HG03432 (cell line): ENCODE results near the gene HOTAIR.

Source experiments
- ATAC-seq: cut with Tn5 transposase; IDR thresholded peaks from one replicate; pipeline ENCODE4 v1.9.1; 2021; ENCODE audit warnings: mild to moderate bottlenecking, moderate library complexity; ENCODE audit not compliant: unreplicated experiment

The HOTAIR gene

GRCh38 chr12:54000116-54001114, 25.7 kb upstream of the HOTAIR start, which contains the start of gene HOXC9:
Gene HOXC9 (plus strand): TSS chr12:54000161. CDS start chr12:54000189, 28 bp downstream.
- ATAC-seq, result no peak

DNA sequence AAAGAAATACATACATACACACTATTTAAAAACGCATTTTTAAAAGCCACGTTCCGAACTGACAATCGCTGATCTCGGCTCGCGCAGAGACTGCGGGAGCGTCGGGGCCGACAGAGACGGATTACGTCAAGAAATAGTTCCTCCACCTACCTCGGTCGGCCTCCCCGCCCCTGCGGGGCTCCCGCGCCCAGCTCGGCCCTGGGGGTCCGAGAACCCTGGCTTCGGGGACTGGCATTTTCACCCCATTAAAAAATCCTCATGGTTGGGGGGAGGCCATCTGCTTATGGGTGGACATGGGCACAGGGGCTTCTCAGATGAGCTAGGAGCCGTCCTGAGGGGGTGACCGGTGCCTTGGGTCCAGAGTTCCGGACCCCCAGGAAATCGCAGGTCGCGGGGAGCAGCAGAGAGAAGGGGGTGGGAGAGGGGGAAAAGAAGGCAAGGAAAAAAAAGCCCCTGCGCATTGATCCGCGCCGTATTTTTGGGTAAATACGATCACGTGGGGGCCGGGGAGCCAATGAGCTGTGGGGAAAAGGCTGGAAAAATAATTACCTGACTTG, 24.9 kb upstream of the HOTAIR start:
- ATAC-seq, result no peak

DNA sequence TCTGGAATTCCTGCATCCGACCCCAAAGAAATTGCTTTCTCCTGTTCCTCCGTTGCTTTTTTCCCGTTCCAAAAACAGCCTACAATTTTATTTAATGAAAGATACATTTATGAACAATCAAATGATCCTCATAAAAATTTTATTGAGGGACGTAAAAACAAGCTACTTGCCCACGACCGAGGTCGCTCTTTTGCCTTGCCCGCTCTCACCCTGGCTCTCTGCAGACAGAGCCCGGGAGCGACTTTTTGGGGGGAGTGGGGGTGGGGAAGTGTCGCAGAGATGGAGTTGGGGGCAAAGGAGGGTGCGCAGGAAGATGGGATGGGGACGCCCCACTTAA, 24.1 kb upstream of the HOTAIR start:
- ATAC-seq, result no peak

DNA sequence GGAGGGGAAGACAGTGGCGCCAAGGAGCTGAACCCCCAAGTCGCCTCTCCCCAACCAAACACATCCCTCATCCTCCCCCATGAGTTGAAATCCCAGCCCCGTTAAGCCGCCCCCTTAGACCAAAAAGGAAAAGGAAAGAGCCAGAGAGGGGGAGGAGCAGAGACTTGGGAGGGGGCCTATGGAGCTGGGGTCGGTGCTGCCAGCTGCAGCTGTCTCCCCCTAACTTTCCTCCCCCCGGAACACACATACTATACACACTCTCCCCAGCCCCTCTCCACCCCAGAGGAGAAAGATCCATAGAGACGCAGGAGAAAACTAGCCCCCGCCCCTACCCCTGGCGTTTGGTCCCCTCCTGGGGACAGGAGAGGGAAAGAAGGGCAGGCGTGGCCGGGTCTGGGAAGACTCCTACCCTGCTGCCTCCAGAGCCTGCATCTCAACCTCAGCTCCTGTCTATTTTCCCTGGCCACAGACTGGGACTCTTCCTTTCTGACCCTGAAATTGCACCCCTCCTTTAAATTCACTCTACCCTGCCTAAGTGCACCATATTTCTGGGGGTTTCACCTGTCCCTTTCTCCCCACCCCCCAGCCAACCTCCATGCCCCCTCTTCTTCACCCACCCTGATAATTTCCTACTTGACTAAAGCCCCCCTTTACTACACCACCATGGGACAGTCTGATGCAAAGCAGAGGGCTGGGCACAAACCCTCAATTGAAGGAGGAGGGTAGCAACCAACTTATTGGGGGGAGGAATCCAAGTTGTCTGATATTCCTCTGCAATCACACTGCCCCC, 23.6 kb upstream of the HOTAIR start:
- no peak for ATAC-seq

DNA sequence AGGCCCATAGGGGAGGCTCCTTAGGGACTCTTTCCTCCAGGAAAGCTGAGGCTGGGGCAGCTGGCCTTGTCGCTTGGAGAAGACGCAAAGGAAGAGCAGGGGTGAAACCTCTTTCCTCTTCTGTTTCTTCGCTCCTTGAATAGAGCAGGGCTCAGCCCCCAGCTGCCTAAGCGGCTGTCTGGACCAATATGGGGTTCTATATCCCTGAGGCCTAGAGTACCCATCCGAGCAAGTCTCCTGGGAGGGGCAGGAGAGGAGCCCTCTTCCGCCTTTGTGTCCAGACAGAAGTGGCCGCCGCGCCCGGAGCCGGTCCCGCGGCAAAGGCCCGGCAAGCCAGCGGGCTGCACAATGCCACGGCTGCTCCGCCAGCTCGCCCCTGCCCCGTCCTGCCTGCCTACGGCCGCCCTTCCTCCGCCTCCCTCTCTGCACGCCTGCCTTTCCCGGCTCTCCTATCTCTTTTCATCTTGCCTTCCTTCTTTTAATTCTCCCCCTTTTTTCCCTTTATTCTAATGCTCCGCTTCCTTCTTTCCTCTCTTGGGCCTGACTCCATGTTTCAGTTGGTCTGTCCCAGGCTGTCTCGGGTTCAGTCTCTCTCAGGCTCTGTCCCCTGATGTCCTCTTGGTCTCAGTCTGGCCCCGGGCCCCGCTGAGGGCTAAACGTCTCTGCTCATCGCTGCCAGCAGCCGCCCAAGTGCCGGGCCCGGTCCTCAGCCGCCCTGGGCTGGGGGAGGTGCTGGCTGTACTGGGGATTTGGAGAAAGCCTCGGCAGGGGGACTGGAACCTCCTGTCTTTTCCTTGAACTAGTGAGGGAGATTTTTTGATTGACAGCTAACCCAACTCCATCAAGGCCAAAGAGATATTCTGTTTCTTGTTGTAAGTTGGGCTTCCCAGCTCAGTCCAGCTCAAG, 22.7 kb upstream of the HOTAIR start:
- ATAC-seq, result no peak

DNA sequence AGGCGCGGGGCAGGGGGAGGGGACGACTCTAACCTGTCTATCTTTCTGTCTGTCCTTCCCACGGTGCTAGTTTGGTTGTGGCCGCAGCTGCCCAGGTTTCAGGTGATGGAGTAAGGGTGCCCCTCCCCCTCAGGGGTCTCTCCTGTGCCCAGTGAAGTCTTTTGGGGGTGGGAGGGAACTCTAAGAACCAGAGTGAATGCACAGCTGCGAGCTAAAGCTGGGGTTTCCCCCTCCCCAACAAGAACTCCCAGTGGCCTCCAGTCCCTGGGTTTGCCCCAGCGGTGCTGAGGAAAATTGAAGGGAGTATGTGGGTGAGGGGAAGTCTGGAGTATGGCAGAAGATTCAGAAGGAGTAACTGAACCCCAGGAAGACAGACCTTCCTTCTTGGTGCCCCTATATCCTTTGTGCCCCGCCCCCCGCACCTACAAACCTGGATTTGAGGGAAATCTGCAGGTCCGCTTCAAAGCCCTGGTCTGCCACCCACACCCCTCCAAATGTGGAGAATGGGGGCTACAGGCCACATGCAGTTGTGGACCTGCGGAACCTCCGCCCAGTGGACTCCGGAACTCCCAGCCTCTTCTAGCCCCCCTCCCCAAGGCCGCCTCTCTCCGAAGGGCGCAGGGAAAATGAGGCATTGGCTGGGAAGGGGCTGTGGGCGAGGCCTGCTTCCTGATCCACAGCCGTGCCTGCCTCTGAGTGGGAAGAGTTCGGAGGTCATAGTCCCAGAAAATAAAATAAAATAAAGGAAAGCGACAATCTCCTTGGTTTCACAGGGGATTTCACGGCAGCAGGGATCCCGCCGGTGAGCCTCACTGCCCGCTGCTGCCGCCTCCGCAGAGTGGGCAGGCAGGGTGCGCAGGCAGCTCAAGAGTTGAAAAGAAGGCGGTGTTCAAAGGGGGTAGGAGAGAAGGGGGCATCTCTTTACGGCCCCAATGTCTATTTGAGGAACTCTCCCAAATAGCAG, 21.8 kb upstream of the HOTAIR start:
- no peak for ATAC-seq

DNA sequence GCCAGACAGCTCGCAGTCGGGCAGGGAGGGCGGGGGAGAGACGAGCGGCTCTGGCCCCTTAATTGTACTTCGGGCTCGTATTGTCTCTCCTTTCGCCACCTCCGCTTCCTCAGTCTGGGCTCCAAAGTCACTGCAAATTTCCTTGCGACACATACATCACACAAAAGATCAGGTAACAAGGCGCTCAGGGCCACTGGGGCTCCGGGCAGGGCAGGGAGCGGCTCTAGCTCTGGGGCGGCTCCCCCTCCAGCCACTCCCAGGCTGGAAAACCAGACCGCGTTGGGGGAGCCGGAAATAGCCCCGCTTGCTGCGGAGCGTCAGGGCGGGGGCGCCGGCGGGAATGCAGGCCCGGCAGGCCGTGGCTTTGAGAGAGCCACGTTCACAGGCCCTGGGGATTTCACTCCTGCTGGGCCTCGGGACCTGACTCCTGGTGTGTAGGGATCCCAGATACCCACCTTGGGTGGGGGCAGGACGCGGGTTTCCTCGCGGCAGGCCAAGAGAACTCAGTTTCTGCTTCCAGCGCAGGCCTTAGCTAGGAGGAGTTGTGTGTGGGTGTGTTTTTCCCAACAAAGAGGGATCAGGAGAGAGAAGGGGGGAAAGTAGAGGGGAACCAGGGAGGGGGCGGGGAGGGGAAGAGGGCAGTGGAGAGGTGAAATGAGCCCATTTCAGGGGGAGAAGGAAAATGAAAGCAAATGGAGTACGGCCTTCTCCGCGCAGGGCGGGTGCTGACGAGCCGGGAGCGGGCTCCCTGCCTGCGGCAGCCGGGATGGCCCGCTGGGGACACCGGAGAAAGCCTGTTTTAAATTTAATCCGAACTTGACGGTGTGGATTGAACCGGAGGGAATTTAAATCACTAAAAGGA, 20.9 kb upstream of the HOTAIR start:
- ATAC-seq, result no peak

- ATAC-seq, result no peak
Observed at GRCh38 chr12:53995002-53995377, 20.2 kb upstream of the HOTAIR start.

DNA sequence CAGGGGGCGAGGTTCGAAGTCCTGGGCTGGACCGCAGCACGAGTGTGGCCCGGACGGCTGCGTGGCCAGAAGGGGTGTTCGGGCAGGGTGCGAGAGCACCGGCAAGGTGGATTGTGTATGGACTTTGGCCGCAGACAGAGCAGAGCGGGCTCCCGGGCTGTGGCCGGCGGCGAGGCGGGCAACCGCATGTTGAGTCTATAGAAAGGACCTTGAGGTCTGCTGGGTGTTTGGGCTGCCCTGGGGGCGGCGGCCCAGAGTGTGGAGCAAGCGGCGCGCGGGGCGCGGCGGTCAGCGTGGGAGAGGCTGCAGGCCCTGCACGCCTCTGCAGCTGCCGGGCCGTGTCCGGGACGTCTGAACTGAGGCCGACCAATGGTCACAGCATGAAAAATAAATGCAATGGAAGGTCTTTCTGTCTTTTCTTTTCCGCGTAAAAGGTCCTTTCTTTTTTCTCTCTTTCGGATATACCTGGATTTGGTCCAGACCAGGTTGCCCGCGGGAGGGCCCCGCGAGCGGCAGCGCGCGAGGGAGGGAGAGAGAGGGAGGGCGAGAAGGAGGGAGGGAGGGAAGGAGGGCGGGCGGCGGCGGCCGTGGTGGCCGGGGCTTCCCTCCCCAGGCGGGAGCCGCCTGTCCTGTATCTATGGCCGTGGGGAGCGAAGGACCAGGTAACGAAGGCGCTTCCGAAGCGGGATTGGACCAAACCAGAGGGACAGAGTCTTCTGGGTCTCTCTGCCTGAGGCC, 19.7 kb upstream of the HOTAIR start:
- no peak for ATAC-seq

DNA sequence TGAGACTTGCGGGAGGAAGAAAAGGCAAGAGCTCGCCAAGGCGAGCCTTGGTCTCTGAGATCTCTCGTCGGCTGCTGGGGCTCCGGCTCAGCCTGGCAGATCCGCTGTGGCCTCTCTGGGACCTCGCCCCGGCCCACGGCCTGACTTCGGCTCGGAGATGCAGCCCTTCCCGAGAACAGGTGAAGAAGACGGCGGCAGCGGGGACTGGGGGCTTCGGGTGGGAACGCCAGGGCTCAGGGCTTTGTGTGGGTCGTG, 19.2 kb upstream of the HOTAIR start:
- no peak for ATAC-seq

DNA sequence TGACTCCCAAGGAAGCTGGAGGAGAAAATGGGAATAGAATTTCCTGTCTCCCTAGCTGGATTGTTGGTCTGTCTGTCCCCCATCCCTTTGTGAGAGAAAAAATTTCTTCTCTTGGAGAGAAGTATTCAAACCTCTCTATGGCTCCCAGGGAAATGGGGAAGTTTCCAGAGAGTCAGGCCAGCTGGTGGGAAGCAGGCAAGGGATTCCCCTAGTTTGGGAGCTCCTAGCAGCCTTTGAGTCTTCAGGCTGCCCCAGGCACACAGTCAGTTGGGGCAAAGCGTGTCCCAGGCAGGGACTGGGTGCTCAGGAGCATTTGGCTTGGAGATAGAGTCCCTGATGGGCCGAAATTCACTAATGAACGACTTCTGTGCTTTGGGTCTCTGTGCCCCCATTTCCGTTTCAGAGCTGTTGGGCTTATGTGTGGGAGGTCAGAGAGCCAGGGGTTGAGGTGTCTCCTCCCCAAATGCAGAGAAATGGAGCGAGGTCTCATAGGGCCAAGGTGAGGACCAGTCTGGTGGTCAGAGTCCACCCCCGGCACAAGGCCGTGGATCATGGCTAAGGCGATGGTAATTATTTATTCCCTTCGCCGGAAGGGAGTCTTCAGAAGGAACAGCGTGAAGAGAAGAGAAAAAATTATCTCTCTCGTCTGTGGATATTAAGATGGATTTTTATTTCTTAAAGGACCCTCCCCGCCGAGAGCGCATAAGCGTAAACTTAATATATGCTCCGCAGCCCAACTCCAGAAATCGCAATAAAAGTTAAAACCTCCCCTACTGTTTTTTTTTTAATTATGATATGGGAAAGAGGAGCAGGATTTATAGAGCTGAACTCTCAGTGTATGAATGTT, 18.6 kb upstream of the HOTAIR start:
- no peak for ATAC-seq

DNA sequence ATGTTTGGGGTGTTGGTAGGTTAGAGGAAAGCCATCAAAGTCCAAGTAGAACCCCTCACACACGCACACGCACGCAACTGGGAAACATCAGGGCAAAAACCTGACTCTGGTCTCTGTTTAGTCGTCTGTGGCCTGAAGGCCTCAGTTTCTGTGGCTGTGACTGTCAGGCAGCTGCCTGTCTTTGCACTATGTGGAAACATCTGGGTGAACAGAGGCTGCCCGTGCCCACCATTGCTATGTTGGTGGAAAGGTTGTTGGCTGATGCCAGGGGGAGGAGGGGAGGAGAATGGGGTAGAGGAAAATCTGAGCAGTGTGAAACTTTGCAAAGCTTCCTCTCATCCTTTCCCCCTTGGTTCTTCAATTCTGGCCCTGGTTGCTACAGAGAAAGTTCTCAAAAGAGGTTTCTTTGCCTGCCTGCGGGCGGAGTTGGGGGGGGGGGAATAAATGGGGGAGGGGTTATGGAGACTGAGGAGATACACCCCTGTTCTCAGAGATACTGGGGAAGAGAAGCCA, 17.7 kb upstream of the HOTAIR start:
- no peak for ATAC-seq

DNA sequence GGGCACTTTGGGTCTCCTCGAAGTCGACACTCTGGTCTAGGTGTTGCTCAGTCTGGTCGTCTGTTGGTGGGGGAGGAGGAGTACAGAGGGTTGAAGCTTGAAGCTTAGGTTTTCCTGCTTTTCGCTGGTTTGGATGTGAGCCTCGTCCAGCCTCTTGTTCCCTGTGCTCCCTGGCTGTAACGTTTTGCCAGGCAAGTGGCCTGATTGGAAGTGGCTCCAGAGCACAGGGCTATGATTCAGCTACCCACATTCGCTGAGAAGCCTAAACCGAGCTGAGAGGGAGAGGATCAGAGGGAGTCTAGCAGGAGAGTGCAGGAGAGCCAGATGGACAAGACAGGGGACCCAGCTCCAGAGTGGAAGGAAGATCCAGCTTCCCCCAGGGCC, 16.3 kb upstream of the HOTAIR start:
- no peak for ATAC-seq

GRCh38 chr12:53990311-53991076, 15.7 kb upstream of the HOTAIR start:
- no peak for ATAC-seq

GRCh38 chr12:53989227-53990113, 14.7 kb upstream of the HOTAIR start:
- peak; percentile 43 for ATAC-seq
